Spleen (tissue), 13 donors: ENCODE measurements around the gene SPO11. TPM values are rescaled to one million over a fixed set of nuclear protein-coding genes. Genes with fewer than 3 reads are reported as not detected.

Source experiments
- DNase-seq: peaks from one replicate; pipeline ENCODE4 v3.0.0-alpha.2; 2020
- H3K27ac ChIP-seq, 8 donors: fragments of 200-600 bp; sonication (generic) in 7 of 8; 1 replicate in 4 of 8; 2 replicates in 4 of 8; pipeline versions ENCODE4 v1.5.0 to v1.8.0; 2016 to 2021; ENCODE audit warnings: inconsistent platforms in 4 of 8, mild to moderate bottlenecking in 4 of 8, moderate library complexity in 1 of 8
- H3K27me3 ChIP-seq, 7 donors: fragments of 200-600 bp; sonication (generic) in 6 of 7; replicated peaks in 1 of 7; 1 replicate in 4 of 7; 2 replicates in 3 of 7; pipeline versions ENCODE4 v1.5.0 to v1.8.0; 2016 to 2021; ENCODE audit warnings: inconsistent platforms in 3 of 7, mild to moderate bottlenecking in 1 of 7
- H3K36me3 ChIP-seq, 6 donors: fragments of 200-600 bp; sonication (generic) in 5 of 6; 1 replicate in 4 of 6; 2 replicates in 2 of 6; pipeline versions ENCODE4 v1.5.0 to v1.8.0; 2016 to 2021; ENCODE audit warnings: inconsistent platforms in 2 of 6
- H3K4me1 ChIP-seq, 6 donors: fragments of 200-600 bp; sonication (generic) in 5 of 6; 1 replicate in 3 of 6; 2 replicates in 3 of 6; pipeline versions ENCODE4 v1.5.0 to v1.8.0; 2016 to 2021; ENCODE audit warnings: inconsistent platforms in 3 of 6
- H3K4me3 ChIP-seq, 8 donors: fragments of 200-600 bp; sonication (generic) in 7 of 8; 1 replicate in 4 of 8; 2 replicates in 4 of 8; pipeline versions ENCODE4 v1.5.0 to v1.8.0; 2016 to 2021; ENCODE audit warnings: inconsistent platforms in 4 of 8, mild to moderate bottlenecking in 4 of 8, moderate library complexity in 2 of 8
- H3K9me3 ChIP-seq, 8 donors: fragments of 200-600 bp; sonication (generic) in 7 of 8; 1 replicate in 4 of 8; 2 replicates in 4 of 8; pipeline versions ENCODE4 v1.5.0 to v1.8.0; 2016 to 2021; ENCODE audit warnings: inconsistent platforms in 4 of 8
- CTCF ChIP-seq, 11 experiments: fragments of 200-600 bp in 7 of 11; fragments of 450-650 bp in 4 of 11; sonication (generic) in 4 of 11; IDR thresholded peaks in 8 of 11; conservative IDR thresholded peaks in 3 of 11; 1 replicate in 7 of 11; 2 replicates in 4 of 11; pipeline versions ENCODE4 v1.4.0 to v1.8.0; 2016 to 2021; ENCODE audit warnings: antibody characterized with exemption in 11 of 11, inconsistent platforms in 4 of 11, mild to moderate bottlenecking in 1 of 11
- POLR2A ChIP-seq, 3 donors: fragments of 450-650 bp; IDR thresholded peaks; one replicate each; pipeline ENCODE4 v1.5.1; 2017; ENCODE audit warnings: antibody characterized with exemption in 3 of 3, mild to moderate bottlenecking in 1 of 3
- POLR2AphosphoS5 ChIP-seq, 3 donors: sonication (generic); formaldehyde crosslinking; IDR thresholded peaks; one replicate each; pipeline ENCODE4 v1.5.1; 2017; ENCODE audit warnings: antibody characterized with exemption in 3 of 3
- WGBS, 5 donors: extraction: QIAGEN DNeasy Blood & Tissue Kit in 3 of 5; methylation state at CpG; one replicate each; pipeline versions ENCODE4 v1.1.5 to v1.1.7; 2013 to 2018; 5-methylcytosine and 5-hydroxymethylcytosine counted together
- intact Hi-C: fragments of 100-400 bp; cut with DNase I; formaldehyde crosslinking; loops from one replicate; pipeline ENCODE4 v1.15.0; 2023; ENCODE audit warnings: low total_unique reads
- long read RNA-seq, 2 donors: transcript quantifications; one replicate each; lab custom pipeline, GENCODE V29; 2026
- polyA plus RNA-seq, 3 donors: library from polyadenylated mRNA; stranded (reverse); fragments of 200-250 nt; gene quantifications; one replicate each; pipeline ENCODE4 v1.2.1, GENCODE V29; 2013
- total RNA-seq, 7 donors: library from RNA; depleted of rRNA in 3 of 7; stranded (reverse); fragments of >200 nt in 3 of 7; fragmentation: NEBNext Ultra II Directional in 4 of 7; extraction: Animal tissue kit (Norgen Biotek cat#: 25700) in 4 of 7; gene quantifications; one replicate each; pipeline versions ENCODE4 v1.1.0 to v1.2.1, GENCODE V29; 2016 to 2021
- donor health status: healthy with polysubstance abuse.
- donor health status: DM: no; HTN: no; CAD: no; lungs with moderate emphysema.
- donor health status: DM: no; HTN: no; CAD: no.
- donor health status: Bipolar disorder and iron deficiency.
- donor health status: healthy.
- donor health status: DM: no; HTN: no; CAD: no.
- donor health status: DM: yes; HTN: yes; CAD: no.

SPO11 gene
- total RNA-seq = not detected
- not detected for polyA plus RNA-seq
- long read RNA-seq, donor 1 = 0 reads
- long read RNA-seq, donor 2 = 0 reads

GRCh38 chr20:57329608-57330221, at the start of gene SPO11:
TSS of gene SPO11 (plus strand) at chr20:57329803. CDS start at chr20:57329868, 65 bp downstream.
- intact Hi-C loops = no loop called here
- DNase-seq = no peak
- H3K27ac ChIP-seq = no peak within 1 kb of the TSS
- H3K9me3 ChIP-seq = no peaks in the 10 kb centered on the region
- H3K27me3 ChIP-seq = peaks cover 0 to 82% (median 33%) of the 10 kb centered on the region in 7 donors
- no peaks in the 10 kb centered on the region for H3K4me1 ChIP-seq
- no peaks in the 10 kb centered on the region for H3K36me3 ChIP-seq
- no peak within 1 kb of the TSS for H3K4me3 ChIP-seq
- WGBS, 5 donors = 58 to 84% (median 60%) methylated on average over 8 to 40 of the region's 40 CpGs
- TF ChIP-seq CTCF (IDR thresholded peaks at IDR 0.05 in 8 of 11, conservative IDR thresholded peaks at IDR 0.05 in 3 of 11) = no peak
- TF ChIP-seq POLR2A (IDR thresholded peaks at IDR 0.05) = no peak
- TF ChIP-seq POLR2AphosphoS5 (IDR thresholded peaks at IDR 0.05) = no peak

GRCh38 chr20:57280221-57280620, 49.4 kb upstream of the SPO11 start:
- Histone ChIP-seq H3K27me3 (peaks cover 0 to 76% (median 0%) of the 10 kb centered on the region in 7 donors), H3K27ac (no peak overlapping the region), H3K36me3 (no peaks in the 10 kb centered on the region), H3K9me3 (no peaks in the 10 kb centered on the region), H3K4me3 (no peak overlapping the region), H3K4me1 (no peaks in the 10 kb centered on the region)
- no peak for DNase-seq
- intact Hi-C loops = no loop called here
- WGBS, 5 donors = 79 to 87% (median 87%) methylated on average over 10 of the region's 10 CpGs
- TF ChIP-seq POLR2AphosphoS5 (IDR thresholded peaks at IDR 0.05) (no peak), CTCF (IDR thresholded peaks at IDR 0.05 in 8 of 11, conservative IDR thresholded peaks at IDR 0.05 in 3 of 11) (no peak), POLR2A (IDR thresholded peaks at IDR 0.05) (no peak)

GRCh38 chr20:57281900-57282299, 47.7 kb upstream of the SPO11 start:
- Histone ChIP-seq H3K27me3 (peaks cover 0 to 84% (median 2%) of the 10 kb centered on the region in 7 donors), H3K27ac (no peak overlapping the region), H3K4me1 (no peaks in the 10 kb centered on the region), H3K4me3 (no peak overlapping the region), H3K36me3 (no peaks in the 10 kb centered on the region), H3K9me3 (no peaks in the 10 kb centered on the region)
- no peak for DNase-seq
- TF ChIP-seq POLR2A (IDR thresholded peaks at IDR 0.05) (no peak), POLR2AphosphoS5 (IDR thresholded peaks at IDR 0.05) (no peak), CTCF (IDR thresholded peaks at IDR 0.05 in 8 of 11, conservative IDR thresholded peaks at IDR 0.05 in 3 of 11) (no peak)
- WGBS, 5 donors = 75 to 85% (median 79%) methylated on average over 7 of the region's 7 CpGs
- intact Hi-C loops = no loop called here

- Histone ChIP-seq H3K36me3 (no peaks in the 10 kb centered on the region), H3K4me3 (no peak overlapping the region), H3K27ac (no peak overlapping the region), H3K9me3 (no peaks in the 10 kb centered on the region), H3K27me3 (peaks cover 0 to 93% (median 4%) of the 10 kb centered on the region in 7 donors), H3K4me1 (no peaks in the 10 kb centered on the region)
- intact Hi-C loops = no loop called here
- TF ChIP-seq POLR2A (IDR thresholded peaks at IDR 0.05) = no peak
- no peak for TF ChIP-seq POLR2AphosphoS5 (IDR thresholded peaks at IDR 0.05)
- no peak for TF ChIP-seq CTCF (IDR thresholded peaks at IDR 0.05 in 8 of 11, conservative IDR thresholded peaks at IDR 0.05 in 3 of 11)
- 41 to 51% (median 48%) methylated on average over 18 of the region's 18 CpGs for WGBS, 5 donors
- DNase-seq = no peak
These were observed 46.8 kb upstream of the SPO11 start for GRCh38 chr20:57282670-57283361.
